K562 (cell line): ENCODE results near the gene GNAQ.

Experiments used
- CTCF ChIP-seq, 3 experiments: IDR thresholded peaks in 2 of 3; conservative IDR thresholded peaks in 1 of 3; 2 replicates each; pipeline ENCODE4 v1.5.1; 2011 to 2012; ENCODE audit warnings: low read length in 3 of 3, mild to moderate bottlenecking in 3 of 3, control low read depth in 2 of 3, improper control_type of control experiment in 1 of 3, inconsistent platforms in 1 of 3, low read depth in 1 of 3, mixed read lengths in 1 of 3, moderate library complexity in 1 of 3; ENCODE audit not compliant: insufficient read depth in 2 of 3
- MAFG ChIP-seq: fragments of 450-650 bp; conservative IDR thresholded peaks from 2 replicates; pipeline ENCODE4 v1.6.1; 2016; ENCODE audit warnings: missing genetic modification characterization, missing compliant biosample characterization
- NR2C1 ChIP-seq, 2 experiments: fragments of 450-650 bp; IDR thresholded peaks; 2 replicates each; pipeline ENCODE4 v1.6.1; 2017; ENCODE audit warnings: mild to moderate bottlenecking in 2 of 2, antibody characterized with exemption in 1 of 2, inconsistent platforms in 1 of 2, missing compliant biosample characterization in 1 of 2, missing genetic modification characterization in 1 of 2
- NR2C2 ChIP-seq, 2 experiments: fragments of 200-800 bp in 1 of 2; sonication (Bioruptor generic) in 1 of 2; sonication (generic) in 1 of 2; formaldehyde crosslinking in 1 of 2; IDR thresholded peaks; 2 replicates each; pipeline versions ENCODE4 v1.6.1 to v1.8.0; 2016 to 2022; ENCODE audit warnings: mild to moderate bottlenecking in 1 of 2, missing compliant biosample characterization in 1 of 2, missing genetic modification characterization in 1 of 2, missing genetic modification reagents in 1 of 2
- TARDBP ChIP-seq: fragments of 450-650 bp; IDR thresholded peaks from 2 replicates; pipeline ENCODE4 v1.6.1; 2016

GRCh38 chr9:77956555-77956954 is 75.1 kb downstream of the GNAQ start:
- TF ChIP-seq NR2C1 (IDR thresholded peaks at IDR 0.05) (no peak), NR2C1 (tag; IDR thresholded peaks at IDR 0.05) (no peak), MAFG (tag) (no peak), CTCF (IDR thresholded peaks at IDR 0.05 in 2 of 3, conservative IDR thresholded peaks at IDR 0.05 in 1 of 3; ENCODE audit: insufficient read depth in 2 of 3, low read depth in 1 of 3, low read length in 3 of 3) (no peak), NR2C2 (CRISPR knock-in tag; IDR thresholded peaks at IDR 0.05) (no peak), NR2C2 (tag; IDR thresholded peaks at IDR 0.05) (no peak), TARDBP (no peak)
